GM04504 (cell line): ENCODE measurements around the gene PRKAR1A.

ENCODE experiments used
- DNase-seq: peaks from one replicate; pipeline ENCODE4 v3.0.0-alpha.2; 2012; ENCODE audit warnings: low read depth

Gene PRKAR1A

DNA sequence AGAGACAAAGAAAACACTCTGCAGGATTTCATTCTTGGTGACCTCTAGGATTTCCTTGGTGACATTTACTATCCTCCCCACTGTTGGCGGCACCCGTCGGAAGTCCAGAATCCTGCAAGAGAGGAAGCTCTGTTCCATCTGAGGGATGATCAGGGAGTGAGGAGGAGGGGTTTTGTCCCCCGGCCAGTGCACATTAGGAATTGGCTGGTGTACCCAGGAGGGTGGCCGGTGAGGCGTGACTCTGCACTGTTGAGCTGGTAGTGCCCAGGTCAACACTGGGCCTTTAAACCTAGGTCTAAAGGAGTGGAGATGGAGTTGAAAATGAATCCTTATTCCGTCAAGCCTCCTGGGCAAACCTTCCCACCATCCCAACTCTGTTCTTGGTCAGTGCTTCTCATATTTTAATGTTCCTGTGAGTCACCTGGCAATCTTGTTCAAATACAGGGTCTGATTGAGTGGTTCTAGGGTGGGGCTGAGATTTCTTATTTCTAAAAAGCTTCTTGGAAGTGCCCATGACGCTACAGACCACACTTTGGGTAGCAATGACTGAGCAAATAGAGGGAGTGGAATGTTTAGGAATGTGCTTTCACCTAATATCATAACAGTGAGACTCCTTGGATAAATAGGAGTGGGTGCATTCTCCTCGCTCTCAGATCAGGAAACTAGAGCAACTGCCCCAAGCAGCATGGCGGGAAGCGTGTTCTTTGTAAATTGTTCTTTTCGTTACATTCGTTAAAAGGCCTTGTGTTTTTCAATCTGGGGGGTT lies 30.7 kb downstream of the PRKAR1A start:
- DNase-seq = no peak

DNA sequence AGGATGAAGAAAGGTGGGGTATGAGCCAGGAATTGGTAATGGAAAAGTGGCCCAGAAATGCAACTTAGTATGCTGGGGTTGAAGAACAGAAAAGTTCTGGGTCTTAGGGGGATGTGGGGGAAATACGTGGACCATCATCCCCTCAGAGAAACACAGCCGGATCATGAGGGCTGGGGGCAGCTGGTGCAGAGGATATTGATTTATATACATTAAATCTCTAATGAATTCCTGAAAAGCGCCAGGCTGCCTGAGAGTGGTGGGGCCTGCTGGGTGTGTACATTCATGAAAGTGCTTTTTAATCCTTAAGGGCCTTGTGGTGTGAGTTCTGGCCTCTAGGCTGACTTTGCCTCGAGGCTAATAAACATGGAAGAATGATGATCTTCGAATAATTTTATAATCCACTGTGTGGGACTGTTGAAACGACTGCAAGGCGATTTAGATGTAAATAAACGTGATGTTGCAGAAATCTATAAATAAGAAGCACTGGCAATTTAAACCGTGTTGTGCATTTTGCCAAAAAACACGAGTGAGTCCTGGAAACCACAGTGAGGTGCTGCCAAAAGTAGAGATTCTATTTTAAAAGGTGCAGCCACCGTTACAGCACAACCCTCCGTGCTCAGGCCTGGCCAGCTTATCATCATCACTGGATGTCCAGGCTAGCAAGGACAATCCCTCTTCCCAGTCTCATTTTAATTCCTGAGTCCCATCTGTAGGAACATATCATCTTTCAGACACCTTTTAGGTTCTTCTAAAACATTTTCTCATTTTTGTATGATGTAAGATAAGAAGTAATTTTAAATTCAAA lies 32.1 kb downstream of the PRKAR1A start:
- no peak for DNase-seq

- DNase-seq = no peak
These were observed 44.3 kb downstream of the PRKAR1A start for GRCh38 chr17:68556551-68556950.

DNA sequence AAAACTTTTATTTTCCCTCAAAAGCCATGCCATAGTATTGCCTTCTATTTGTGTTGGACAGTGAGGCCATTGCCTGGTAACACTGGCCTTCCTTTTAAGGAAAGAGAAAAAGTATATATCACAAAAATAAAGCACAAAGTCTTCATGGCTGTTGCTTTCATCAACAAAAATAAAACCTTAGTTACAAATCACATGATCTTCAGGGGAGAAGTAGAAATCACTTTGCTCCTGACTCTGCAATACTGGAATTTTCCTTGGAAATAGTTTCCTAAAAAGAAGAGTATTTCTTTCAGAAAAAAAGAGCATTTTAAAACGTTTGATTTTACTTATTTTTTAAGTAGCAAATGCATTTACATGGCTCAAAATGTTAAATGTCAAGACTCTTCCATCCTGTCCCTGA lies 47.1 kb downstream of the PRKAR1A start:
- no peak for DNase-seq

DNA sequence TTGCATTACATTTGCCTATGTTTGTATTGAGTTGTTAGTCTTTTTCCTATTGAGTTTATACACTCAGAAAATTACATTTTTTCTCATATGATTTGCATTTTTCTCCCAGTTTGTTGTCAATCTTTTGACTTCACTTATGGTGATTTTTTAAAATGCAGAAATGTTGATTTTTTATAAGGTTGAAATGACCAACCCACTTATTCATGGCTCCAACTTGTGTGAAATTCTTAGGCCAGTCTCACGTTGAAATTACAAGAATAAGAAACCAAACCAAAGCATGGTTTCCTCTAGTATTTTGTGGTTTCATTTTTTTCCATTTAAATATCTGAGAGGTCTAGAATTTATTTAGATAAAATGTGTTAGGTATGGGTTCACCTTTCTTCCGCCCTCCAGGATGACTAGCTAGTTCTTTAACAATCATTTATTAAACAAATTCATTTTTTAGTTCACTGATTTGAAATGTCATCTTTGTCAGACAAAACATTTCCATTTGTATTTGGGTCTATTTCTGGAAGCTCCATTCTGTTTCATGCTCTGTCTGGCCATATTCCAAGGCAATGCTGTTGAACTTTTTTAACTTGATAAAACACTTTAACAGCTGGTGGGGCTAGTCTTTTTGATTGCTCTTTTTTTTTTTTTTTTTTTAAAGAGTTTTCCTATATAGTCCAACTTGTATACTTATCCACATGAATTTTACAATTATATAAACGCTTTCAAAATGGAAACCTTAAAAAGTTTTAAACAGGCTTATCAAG lies 48.9 kb downstream of the PRKAR1A start:
- DNase-seq = no peak

GRCh38 chr17:68562736-68563135 lies 50.5 kb downstream of the PRKAR1A start:
- no peak for DNase-seq

GRCh38 chr17:68564415-68565111 lies 52.3 kb downstream of the PRKAR1A start:
- no peak for DNase-seq

- DNase-seq = no peak
These were observed 53.6 kb downstream of the PRKAR1A start for GRCh38 chr17:68565661-68566441.

DNA sequence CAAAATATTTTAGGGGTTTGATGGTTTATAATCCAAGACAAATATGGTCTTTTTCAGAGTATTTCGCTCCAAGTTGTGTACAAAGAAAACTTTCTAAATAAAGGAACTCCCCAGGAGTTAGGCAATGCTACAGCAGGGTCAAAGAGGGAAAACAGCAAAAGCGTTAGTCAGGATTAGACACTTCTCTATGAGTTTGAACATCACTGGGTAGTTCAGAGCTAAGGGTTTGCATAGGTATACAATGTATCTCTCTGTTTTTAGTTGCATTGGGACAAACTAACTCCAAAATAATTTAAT lies 54.2 kb downstream of the PRKAR1A start:
- DNase-seq = no peak

DNA sequence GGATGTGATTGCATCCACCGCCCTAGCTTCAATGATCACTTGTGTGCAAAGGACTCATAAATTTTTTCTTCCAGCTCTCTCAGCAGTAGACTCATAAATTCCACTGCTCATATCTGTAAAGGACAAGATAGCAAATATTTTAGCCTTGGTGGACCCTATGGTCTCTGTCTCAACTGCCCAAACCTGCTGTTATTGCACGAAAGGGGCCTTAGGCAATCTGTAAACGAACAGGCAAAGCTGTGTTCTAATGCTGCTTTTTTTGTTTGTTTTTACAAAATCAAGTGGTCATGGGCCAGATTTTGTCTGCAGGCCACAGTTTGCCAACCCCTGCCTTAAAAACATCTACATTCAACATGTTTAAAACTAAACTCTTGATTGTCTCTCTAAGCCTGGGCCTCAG lies 54.8 kb downstream of the PRKAR1A start:
- DNase-seq = no peak

DNA sequence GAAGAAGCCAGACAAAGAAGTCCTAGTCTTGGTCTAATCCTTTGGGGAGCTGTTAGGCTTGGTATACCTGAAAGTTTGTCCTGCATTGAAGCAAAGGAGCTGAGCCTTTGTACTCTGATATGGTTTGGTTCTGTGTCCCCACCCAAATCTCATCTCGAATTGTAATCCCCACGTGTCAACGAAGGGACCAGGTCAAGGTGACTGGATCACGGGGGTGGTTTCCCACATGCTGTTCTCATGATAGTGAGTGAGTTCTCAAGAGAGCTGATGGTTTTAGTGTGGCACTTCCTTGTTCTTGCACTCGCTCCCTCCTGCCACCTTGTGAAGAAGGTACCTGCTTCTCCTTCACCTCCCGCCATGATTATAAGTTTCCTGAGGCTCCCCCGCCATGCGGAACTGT lies 55.4 kb downstream of the PRKAR1A start:
- no peak for DNase-seq

DNA sequence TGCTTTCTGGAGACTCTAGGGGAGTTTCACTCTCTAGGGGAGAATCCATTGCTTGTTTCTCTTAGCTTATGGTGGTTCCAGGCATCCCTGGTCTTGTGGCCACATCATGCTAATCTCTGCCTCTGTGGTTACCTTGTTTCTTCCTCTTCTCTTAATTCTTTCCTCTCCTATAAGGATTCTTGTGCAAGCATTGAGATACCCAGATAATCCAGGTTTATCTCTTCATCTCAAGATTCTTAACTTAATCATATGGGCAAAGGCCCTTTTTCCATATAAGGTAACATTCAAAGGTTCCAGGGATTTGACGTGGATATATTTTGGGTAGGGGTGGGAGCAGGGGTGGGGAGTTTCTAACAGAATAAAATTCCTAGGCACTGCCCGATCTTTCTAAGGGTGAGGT lies 56.4 kb downstream of the PRKAR1A start:
- DNase-seq = no peak

- DNase-seq = no peak
These were observed 57.1 kb downstream of the PRKAR1A start for GRCh38 chr17:68569346-68569745.

GRCh38 chr17:68570526-68570925 lies 58.3 kb downstream of the PRKAR1A start:
- no peak for DNase-seq

- DNase-seq = no peak
These were observed 60.1 kb downstream of the PRKAR1A start for GRCh38 chr17:68572138-68572842.

GRCh38 chr17:68573338-68573737 lies 61.1 kb downstream of the PRKAR1A start:
- no peak for DNase-seq

- DNase-seq = no peak
These were observed 63.9 kb downstream of the PRKAR1A start for GRCh38 chr17:68576137-68576536.

DNA sequence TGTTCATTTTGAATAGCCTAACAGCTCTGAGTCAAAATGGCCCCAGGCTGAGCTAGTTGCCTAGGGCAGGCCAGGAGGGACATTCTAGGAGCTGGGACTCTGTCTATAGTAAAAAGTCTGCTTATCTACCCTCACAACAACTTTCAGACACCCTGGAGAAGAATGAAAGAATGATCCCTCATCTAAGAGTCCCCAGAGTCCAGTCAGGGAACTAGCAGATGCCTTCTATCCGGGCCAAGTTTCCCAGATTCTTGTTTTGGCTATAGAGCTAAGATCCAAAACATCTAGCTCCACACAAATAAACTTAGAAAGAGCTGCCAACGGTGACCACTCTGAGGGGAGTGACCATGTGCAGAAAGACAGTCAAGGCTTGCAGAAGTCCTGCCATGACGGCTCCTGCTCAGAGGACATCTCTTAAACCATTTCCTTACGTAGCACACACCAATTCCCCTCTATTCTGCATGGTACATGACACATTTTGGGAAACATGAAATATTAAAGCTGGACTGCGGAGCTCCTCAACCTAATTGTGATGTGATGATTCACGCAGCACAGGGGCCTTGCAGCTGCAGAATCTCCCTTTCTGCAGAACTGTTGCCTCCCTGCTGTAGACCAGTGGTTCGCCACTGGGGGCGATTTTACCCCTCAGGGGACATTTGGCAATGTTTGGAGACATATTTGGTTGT lies 64.7 kb downstream of the PRKAR1A start:
- DNase-seq = peak; percentile 75

GRCh38 chr17:68577497-68577821 lies 65.2 kb downstream of the PRKAR1A start:
- no peak for DNase-seq

GRCh38 chr17:68578236-68578635 lies 66.0 kb downstream of the PRKAR1A start:
- DNase-seq = no peak
